Mesothelial cell of epicardium (in vitro differentiated cells): Measurements from ENCODE around the gene HOXC6. TPM values are rescaled to one million over a fixed set of nuclear protein-coding genes. Genes with fewer than 3 reads are reported as not detected.

Experiments used
- DNase-seq, 2 experiments: peaks; one replicate each; pipeline ENCODE4 v3.0.0; 2021; ENCODE audit warnings: low spot score in 2 of 2; ENCODE audit not compliant: unreplicated experiment in 2 of 2
- H3K27ac Mint-ChIP-seq: 2 replicates; pipeline ENCODE4 v1.8.0; 2021; ENCODE audit warnings: mixed read lengths
- H3K27me3 Mint-ChIP-seq: 2 replicates; pipeline ENCODE4 v1.8.0; 2021; ENCODE audit warnings: low read depth, mixed read lengths
- H3K36me3 Mint-ChIP-seq: 2 replicates; pipeline ENCODE4 v1.8.0; 2021; ENCODE audit warnings: mixed read lengths
- H3K4me1 Mint-ChIP-seq: 2 replicates; pipeline ENCODE4 v1.8.0; 2021; ENCODE audit warnings: mixed read lengths
- H3K4me3 Mint-ChIP-seq: 2 replicates; pipeline ENCODE4 v1.8.0; 2021; ENCODE audit warnings: mild to moderate bottlenecking, moderate library complexity, mixed read lengths
- H3K9me3 Mint-ChIP-seq: 2 replicates; pipeline ENCODE4 v1.8.0; 2021; ENCODE audit warnings: mixed read lengths
- CTCF ChIP-seq: fragments of 200-600 bp; sonication (generic); IDR thresholded peaks from one replicate; pipeline ENCODE4 v1.5.0; 2021; ENCODE audit warnings: antibody characterized with exemption; ENCODE audit not compliant: unreplicated experiment
- total RNA-seq: library from RNA; stranded (reverse); gene quantifications from 3 replicates; pipeline ENCODE4 v1.2.1, GENCODE V29; 2021

Gene HOXC6
- total RNA-seq, 1 donor from 2014 or later, result 15.5 TPM

GRCh38 chr12:54053003-54053750 is 24.9 kb downstream of the HOXC6 start:
- H3K4me3 Mint-ChIP-seq, result peak overlapping the region; percentile 70
- H3K36me3 Mint-ChIP-seq, result peaks cover 8% of the 10 kb centered on the region
- peak in 1 of 2 experiments; percentile 42 for DNase-seq
- peaks cover 51% of the 10 kb centered on the region for H3K27me3 Mint-ChIP-seq
- peak overlapping the region; percentile 91 for H3K27ac Mint-ChIP-seq
- H3K4me1 Mint-ChIP-seq, result peaks cover 94% of the 10 kb centered on the region
- H3K9me3 Mint-ChIP-seq, result no peaks in the 10 kb centered on the region
- no peak for TF ChIP-seq CTCF

GRCh38 chr12:54053751-54054741 is 25.8 kb downstream of the HOXC6 start, which contains the start of gene HOXC4:
HOXC4 (plus strand) TSS chr12:54053835; CDS start chr12:54053923, 88 bp downstream.
- Mint-ChIP-seq H3K4me1 (peaks cover 94% of the 10 kb centered on the region), H3K9me3 (no peaks in the 10 kb centered on the region), H3K27me3 (peaks cover 50% of the 10 kb centered on the region), H3K27ac (peak within 1 kb of the TSS; percentile 91), H3K4me3 (peak within 1 kb of the TSS; percentile 70), H3K36me3 (peaks cover 8% of the 10 kb centered on the region)
- peak in 1 of 2 experiments; percentile 48 for DNase-seq
- no peak for TF ChIP-seq CTCF

GRCh38 chr12:54054742-54055194 is 26.5 kb downstream of the HOXC6 start:
- Mint-ChIP-seq H3K9me3 (no peaks in the 10 kb centered on the region), H3K4me3 (peak overlapping the region; percentile 70), H3K27ac (peak overlapping the region; percentile 91), H3K36me3 (peaks cover 8% of the 10 kb centered on the region), H3K27me3 (peaks cover 47% of the 10 kb centered on the region), H3K4me1 (peaks cover 94% of the 10 kb centered on the region)
- no peak for DNase-seq
- TF ChIP-seq CTCF, result no peak

- H3K27ac Mint-ChIP-seq, result peak overlapping the region; percentile 21
- no peak for TF ChIP-seq CTCF
- peak overlapping the region; percentile 36 for H3K4me3 Mint-ChIP-seq
- H3K9me3 Mint-ChIP-seq, result no peaks in the 10 kb centered on the region
- peaks cover 8% of the 10 kb centered on the region for H3K36me3 Mint-ChIP-seq
- peaks cover 92% of the 10 kb centered on the region for H3K4me1 Mint-ChIP-seq
- peaks cover 39% of the 10 kb centered on the region for H3K27me3 Mint-ChIP-seq
- no peak for DNase-seq
These were observed 27.3 kb downstream of the HOXC6 start for GRCh38 chr12:54055552-54055951.

- Mint-ChIP-seq H3K27me3 (peaks cover 37% of the 10 kb centered on the region), H3K9me3 (no peaks in the 10 kb centered on the region), H3K4me3 (peak overlapping the region; percentile 36), H3K4me1 (peaks cover 92% of the 10 kb centered on the region), H3K36me3 (peaks cover 8% of the 10 kb centered on the region), H3K27ac (peak overlapping the region; percentile 21)
- no peak for TF ChIP-seq CTCF
- no peak for DNase-seq
These were observed 27.9 kb downstream of the HOXC6 start for GRCh38 chr12:54056110-54056509.
